HG03108 (cell line): Measurements from ENCODE around the gene ARR3.
"Not testable (repeated sequence)": the region's sequence is repeated elsewhere in the genome, so short reads cannot be mapped to it uniquely, and the experiment has no call there.

Source experiments
- ATAC-seq: cut with Tn5 transposase; IDR thresholded peaks from one replicate; pipeline ENCODE4 v1.9.1; 2021; ENCODE audit warnings: moderate library complexity; ENCODE audit not compliant: unreplicated experiment

Gene ARR3

DNA sequence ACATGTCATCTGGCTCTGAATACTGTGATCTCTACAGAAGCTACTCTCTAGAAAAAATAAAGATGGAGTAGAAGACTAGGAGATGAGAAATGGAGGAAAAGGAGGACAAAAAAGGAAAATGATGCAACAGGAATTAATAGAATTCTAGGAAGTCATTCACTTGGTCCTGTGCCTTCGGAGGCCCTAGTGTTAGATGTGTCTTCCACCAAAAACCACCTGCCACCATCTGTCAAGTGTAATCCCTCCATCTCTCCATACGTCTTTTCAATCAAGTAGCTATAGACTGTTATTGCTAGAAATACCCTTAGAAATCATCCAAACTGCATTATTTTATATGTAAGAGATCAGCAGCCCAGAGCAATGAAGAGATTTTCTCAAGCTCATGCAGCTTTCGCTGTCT, 10.9 kb downstream of the ARR3 start:
- ATAC-seq, result no peak

DNA sequence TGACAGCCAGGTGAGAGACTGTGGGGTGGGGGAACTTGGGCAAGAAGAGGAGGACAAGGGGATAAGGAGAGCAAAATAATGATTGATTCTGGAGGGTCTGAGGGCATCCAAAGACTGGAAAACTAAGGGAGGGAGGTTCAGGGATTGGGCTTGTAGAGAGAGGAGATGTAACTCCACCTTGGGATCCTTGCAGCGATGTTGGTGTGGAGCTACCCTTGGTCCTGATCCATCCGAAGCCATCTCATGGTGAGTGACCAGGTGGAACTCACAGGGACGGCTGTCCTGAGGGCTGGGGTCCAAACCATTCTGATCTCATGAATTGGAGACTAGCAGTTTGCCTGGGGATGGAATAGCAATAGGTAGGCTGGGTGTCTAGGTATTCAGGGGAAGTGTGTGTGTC, 12.4 kb downstream of the ARR3 start:
- no peak for ATAC-seq

DNA sequence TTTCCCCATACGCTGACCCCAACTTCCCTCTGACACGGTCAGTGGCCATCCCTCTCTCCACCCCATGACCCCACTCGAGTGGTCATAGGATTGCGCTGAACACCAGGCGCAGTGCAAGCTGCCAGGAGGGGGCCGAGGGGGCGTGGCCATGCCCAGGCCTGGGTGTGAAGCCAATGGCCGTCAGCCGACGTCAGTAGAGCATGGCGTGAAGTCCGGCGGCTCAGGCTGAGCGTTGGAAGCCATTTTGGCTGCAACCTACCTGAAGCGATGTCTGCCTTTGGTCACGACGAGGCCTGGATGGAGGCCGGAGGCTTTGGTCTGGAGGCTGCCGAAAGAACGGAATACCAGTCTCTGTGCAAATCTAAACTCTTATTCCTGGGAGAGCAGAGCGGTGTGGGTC, 13.8 kb downstream of the ARR3 start, which contains the start of gene RAB41:
Gene RAB41 (plus strand): TSS at position 222 of the 400 bp plus-strand sequence. CDS start 46 bp downstream, at position 268.
- no peak for ATAC-seq

DNA sequence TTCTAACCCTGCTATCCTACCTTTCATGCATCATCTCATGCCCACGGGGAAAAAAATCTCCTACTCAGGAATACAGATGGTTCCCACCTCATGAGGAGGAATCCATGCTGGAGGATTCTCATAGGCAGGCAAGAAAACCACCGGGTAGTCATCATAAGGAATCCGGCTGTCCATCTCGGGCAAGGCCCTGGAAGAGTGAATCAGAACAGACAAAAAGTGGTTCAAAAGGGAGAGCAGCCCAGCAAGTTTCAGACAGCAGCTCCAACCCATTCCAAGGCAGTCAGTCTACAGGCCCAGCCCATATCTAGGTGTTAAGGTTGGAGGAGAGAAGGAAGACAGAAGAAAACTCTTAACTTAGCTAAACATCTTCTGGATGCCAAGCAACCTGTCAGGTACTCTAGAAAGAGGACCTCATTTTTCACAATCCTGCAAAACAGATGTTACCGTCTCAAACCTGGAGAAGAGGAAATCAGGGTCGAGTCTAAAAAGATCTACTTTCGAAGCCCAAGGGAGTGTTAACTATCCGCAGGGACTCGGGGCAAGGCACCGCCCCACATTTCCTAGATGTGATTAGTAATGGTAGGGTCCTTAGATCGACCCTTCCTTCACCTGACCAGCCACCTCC, 21.1 kb downstream of the ARR3 start:
- ATAC-seq, result no peak

DNA sequence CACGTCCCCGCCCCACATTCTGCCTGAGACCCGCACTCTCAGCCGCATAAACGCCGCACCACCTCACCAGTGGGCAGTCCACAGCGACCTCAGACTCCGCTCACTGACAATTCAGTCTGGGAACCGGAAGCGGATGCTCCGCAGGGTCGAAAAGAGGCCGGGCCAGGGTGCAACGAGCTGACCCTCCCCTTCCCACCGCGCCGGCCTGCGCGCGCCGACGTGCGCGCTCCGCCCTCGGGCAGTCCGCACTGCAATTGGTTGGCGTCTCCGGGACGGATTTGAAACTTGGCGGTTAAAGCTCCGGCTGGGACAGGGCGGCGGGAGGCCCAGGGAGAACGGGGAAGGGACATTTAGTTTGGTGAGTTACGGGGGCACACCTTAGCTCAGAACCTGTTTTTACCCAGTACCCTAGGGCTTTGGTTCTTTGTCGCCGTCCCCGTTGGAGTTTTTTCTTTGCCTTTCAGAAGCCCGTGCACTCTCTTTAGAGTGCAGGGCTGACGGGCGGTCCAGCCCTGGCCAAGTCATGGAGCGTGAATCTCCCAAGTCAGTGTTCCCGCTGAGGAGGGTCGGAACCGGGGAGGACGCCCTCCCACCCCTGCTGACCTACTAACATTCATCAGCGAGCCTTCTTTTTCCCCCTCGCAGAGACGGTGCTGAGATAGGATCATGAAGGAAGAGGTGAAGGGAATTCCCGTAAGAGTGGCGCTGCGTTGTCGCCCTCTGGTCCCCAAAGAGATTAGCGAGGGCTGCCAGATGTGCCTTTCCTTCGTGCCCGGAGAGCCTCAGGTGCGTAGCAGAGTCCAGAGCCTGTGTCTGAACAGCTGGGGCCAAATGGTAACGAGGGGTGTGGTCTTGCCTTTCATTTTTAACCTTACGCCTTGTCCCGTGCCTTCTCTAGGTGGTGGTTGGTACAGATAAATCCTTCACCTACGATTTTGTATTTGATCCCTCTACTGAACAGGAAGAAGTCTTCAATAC, 21.9 kb downstream of the ARR3 start, which contains the start of the genes KIF4A and PDZD11:
Gene KIF4A (plus strand): TSS at position 312 of the 978 bp plus-strand sequence. CDS start 355 bp downstream, at position 667.
Gene PDZD11 (minus strand): TSS at position 135 of the 978 bp plus-strand sequence. CDS start 586 bp downstream, outside the sequence.
- ATAC-seq, result peak; percentile 97

DNA sequence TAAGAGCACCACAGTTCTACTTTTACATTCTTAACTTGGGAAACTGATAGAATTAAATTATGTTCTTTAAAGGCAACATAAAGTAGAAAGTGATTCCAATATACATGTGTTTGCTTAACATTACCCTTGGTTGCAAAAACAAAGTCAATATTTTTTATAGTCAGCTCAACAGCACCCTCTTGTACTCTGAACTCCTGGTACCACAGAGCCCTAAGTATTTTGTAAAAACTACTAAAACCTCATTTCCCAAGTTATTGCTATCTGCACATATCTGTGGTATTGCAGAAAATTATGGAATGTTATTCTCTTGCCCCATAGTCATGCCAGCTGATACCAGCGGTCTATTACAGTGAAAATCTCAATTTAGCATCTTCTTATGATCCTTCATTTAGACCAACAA, 24.7 kb downstream of the ARR3 start:
- ATAC-seq, result no peak

DNA sequence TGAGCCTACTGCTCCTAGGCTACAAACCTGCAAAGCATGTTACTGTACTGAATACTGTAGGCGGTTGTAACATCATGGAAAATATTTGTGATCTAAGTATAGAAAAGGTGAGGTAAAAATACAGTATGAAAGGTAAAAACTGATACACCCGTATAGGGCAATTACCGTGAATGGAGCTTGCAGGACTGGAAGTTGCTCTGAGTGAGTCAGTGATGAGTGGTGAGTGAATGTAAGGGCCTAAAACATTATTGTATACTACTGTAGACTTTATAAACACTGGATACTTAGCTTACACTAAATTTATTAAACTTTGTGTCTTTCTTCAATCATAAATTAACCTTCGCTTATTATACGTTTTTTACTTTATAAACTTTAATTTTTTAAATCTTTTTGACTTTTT, 25.5 kb downstream of the ARR3 start:
- ATAC-seq, result no peak

DNA sequence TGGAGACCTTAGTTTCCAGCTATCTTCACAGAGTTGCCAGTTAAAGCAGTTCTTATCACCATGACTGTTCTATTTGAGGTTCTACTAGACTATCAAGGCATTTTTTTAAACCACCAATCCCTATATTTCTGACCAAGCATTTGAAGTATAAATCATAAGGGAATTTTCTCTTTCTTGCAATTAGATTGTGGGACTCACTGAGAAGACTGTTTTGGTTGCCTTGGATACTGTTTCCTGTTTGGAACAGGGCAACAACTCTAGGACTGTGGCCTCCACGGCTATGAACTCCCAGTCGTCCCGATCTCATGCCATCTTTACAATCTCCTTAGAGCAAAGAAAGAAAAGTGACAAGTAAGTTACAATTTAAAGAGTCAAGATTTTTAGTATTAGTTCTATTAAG, 33.6 kb downstream of the ARR3 start:
- no peak for ATAC-seq

DNA sequence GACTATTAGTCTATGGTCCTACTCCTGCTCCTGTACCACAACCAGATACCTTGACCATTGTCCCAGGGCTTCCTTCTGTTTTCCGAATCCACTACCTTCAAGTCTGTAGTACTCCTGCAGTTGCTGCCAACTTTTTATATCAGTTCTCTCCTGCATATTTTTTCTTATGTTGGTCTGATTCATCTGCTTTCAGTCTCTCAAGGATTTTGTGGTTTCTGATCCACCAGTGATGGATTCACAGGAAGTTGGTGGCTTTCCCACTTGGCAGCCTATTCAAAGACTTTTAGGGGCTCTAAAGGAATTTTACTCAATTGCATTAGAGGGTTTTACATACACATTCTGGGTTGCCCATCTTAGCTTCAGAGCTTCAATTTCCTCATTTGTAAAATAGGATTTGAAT, 45.4 kb downstream of the ARR3 start:
- no peak for ATAC-seq

DNA sequence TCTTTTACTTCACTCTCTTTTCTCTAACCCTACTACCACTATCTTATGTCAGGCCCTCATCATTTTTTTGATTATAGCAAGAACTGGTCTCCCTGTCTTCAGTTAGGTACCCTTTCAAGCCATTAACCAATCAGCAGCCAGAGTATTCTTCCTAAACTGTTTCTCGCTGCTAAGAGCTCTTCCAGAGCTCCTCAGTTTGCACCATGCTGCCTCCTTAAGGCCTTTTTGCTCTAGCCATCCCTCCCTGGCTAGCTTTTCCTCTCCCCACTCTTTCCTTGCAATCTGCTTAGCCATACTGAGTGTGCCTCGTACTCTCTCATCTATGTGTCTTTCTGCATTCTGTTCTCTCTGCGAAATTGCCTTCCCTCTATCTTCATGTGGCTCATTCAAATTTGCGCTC, 54.6 kb downstream of the ARR3 start:
- no peak for ATAC-seq

DNA sequence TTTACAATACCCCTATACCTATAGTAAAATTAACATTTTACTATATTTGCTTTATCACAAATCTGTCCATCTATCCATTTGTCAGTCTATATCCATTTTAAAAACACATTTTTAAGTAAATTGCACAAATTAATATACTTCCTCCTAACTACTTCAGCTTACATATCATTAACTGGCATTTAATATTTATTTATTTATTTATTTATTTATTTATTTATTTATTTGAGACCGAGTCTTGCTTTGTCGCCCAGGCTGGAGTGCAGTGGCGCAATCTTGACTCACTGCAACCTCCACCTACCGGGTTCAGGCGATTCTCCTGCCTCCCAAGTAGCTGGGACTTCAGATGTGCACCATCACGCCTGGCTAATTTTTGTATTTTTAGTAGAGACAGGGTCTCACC, 55.5 kb downstream of the ARR3 start:
- ATAC-seq, result not testable (repeated sequence)

DNA sequence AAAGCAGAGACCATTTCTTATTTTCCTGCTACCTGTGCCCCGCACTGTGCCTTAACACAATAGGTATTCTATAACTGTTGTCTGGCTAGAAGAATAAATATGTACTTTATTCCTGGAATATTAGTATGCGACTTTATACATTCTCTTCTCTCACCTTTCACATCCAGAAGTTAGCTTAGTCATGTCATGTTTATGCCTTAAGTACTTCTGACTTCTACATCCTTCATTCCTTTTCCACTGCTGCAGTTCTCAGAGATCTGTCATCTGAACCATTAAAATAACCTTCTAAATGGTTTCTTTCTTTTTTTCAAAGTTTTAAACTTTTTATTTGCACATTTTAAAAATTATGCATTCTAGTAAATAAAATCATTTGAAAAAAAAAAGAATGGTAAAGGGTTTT, 56.2 kb downstream of the ARR3 start:
- no peak for ATAC-seq

DNA sequence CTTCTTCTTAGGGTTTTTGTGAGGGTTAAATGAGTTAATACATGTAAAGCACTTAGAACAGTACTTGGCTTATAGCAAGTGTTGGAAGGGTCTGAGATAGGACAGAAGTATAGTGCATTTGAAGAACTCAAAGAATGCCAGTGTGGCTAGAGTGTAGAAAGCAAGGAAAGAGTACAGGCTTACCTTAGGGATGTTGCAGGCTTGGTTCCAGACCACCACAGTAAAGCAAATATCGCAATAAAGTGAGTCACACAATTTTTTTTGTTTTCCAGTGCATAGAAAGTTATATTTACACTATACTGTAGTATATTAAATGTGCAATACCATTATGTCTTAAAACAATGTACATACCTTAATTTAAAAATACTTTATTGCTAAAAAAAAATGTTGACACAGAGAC, 63.0 kb downstream of the ARR3 start:
- ATAC-seq, result no peak
